Osteoblast (primary cell): ENCODE data around the gene PTDSS2. TPM values are rescaled to one million over a fixed set of nuclear protein-coding genes. Genes with fewer than 3 reads are reported as not detected.

Experiments used
- DNase-seq: peaks from one replicate; pipeline ENCODE4 v3.0.0; 2011; ENCODE audit warnings: low spot score, mixed read lengths; ENCODE audit not compliant: insufficient read length; ENCODE audit errors: missing footprints
- H2AFZ ChIP-seq: 2 replicates; pipeline ENCODE4 v1.6.0; 2011; ENCODE audit warnings: mild to moderate bottlenecking, low read length
- H3K27ac ChIP-seq: 2 replicates; pipeline ENCODE4 v1.5.1; 2011; ENCODE audit warnings: mild to moderate bottlenecking, low read depth, low read length, moderate library complexity
- H3K27me3 ChIP-seq: 2 replicates; pipeline ENCODE4 v1.6.0; 2012; ENCODE audit warnings: mild to moderate bottlenecking, control low read depth, inconsistent platforms, low read length, moderate library complexity; ENCODE audit not compliant: insufficient read depth
- H3K36me3 ChIP-seq: 2 replicates; pipeline ENCODE4 v1.5.1; 2011; ENCODE audit warnings: mild to moderate bottlenecking, low read length, control low read depth, moderate library complexity; ENCODE audit not compliant: insufficient read depth
- H3K4me1 ChIP-seq: 2 replicates; pipeline ENCODE4 v1.5.1; 2011; ENCODE audit warnings: mild to moderate bottlenecking, low read length, control low read depth, moderate library complexity; ENCODE audit not compliant: insufficient read depth
- H3K4me2 ChIP-seq: 2 replicates; pipeline ENCODE4 v1.6.0; 2011; ENCODE audit warnings: mild to moderate bottlenecking, low read length; ENCODE audit not compliant: insufficient read depth
- H3K4me3 ChIP-seq: fragments of 200-600 bp; sonication (generic); 3 replicates; pipeline ENCODE4 v1.5.1; 2012; ENCODE audit warnings: mild to moderate bottlenecking, low read length, inconsistent platforms; ENCODE audit not compliant: insufficient read depth
- H3K79me2 ChIP-seq: 2 replicates; pipeline ENCODE4 v1.6.0; 2012; ENCODE audit warnings: mild to moderate bottlenecking, low read length, control low read depth, inconsistent platforms; ENCODE audit not compliant: insufficient read depth
- H3K9me3 ChIP-seq: 2 replicates; pipeline ENCODE4 v1.5.1; 2011; ENCODE audit warnings: low read depth, low read length, control low read depth
- H4K20me1 ChIP-seq: 2 replicates; pipeline ENCODE4 v1.6.0; 2012; ENCODE audit warnings: mild to moderate bottlenecking, low read length, control low read depth; ENCODE audit not compliant: insufficient read depth
- CTCF ChIP-seq: IDR thresholded peaks from 2 replicates; pipeline ENCODE4 v1.5.1; 2011; ENCODE audit warnings: mild to moderate bottlenecking, low read depth, low read length, moderate library complexity; ENCODE audit errors: extremely low read depth
- total RNA-seq: library from RNA; depleted of rRNA; stranded (reverse); fragments of >200 nt; gene quantifications from 2 replicates; pipeline ENCODE4 v1.2.3, GENCODE V29; 2012

PTDSS2 gene
- total RNA-seq, 1 donor = 36.2 TPM

GRCh38 chr11:512761-513595, 62.9 kb downstream of the PTDSS2 start:
- Histone ChIP-seq H3K36me3 (peaks cover 23% of the 10 kb centered on the region), H3K79me2 (peaks cover 12% of the 10 kb centered on the region), H3K27ac (no peak overlapping the region), H3K9me3 (peaks cover 4% of the 10 kb centered on the region), H3K4me1 (peaks cover 1% of the 10 kb centered on the region), H3K27me3 (no peaks in the 10 kb centered on the region), H2AFZ (no peak overlapping the region), H3K4me3 (no peak overlapping the region), H4K20me1 (peaks cover 2% of the 10 kb centered on the region), H3K4me2 (no peak overlapping the region)
- peak; percentile 2 for DNase-seq
- TF ChIP-seq CTCF = no peak

GRCh38 chr11:514606-515005, 64.5 kb downstream of the PTDSS2 start:
- H3K36me3 ChIP-seq = peaks cover 18% of the 10 kb centered on the region
- H3K9me3 ChIP-seq = peaks cover 4% of the 10 kb centered on the region
- no peaks in the 10 kb centered on the region for H3K4me1 ChIP-seq
- peaks cover 2% of the 10 kb centered on the region for H3K79me2 ChIP-seq
- no peak overlapping the region for H3K4me2 ChIP-seq
- no peaks in the 10 kb centered on the region for H3K27me3 ChIP-seq
- H4K20me1 ChIP-seq = no peaks in the 10 kb centered on the region
- peak; percentile 44 for DNase-seq
- H2AFZ ChIP-seq = no peak overlapping the region
- no peak for TF ChIP-seq CTCF
- no peak overlapping the region for H3K4me3 ChIP-seq
- H3K27ac ChIP-seq = no peak overlapping the region

GRCh38 chr11:515131-515530, 65.1 kb downstream of the PTDSS2 start:
- H3K36me3 ChIP-seq = peaks cover 14% of the 10 kb centered on the region

More at GRCh38 chr11:515131-515530, 65.1 kb downstream of the PTDSS2 start:
- peak; percentile 87 for DNase-seq
- H3K79me2 ChIP-seq = no peaks in the 10 kb centered on the region
- peaks cover 4% of the 10 kb centered on the region for H3K9me3 ChIP-seq
- no peaks in the 10 kb centered on the region for H3K4me1 ChIP-seq
- H3K4me2 ChIP-seq = no peak overlapping the region
- no peaks in the 10 kb centered on the region for H4K20me1 ChIP-seq
- H3K27me3 ChIP-seq = no peaks in the 10 kb centered on the region
- no peak overlapping the region for H3K4me3 ChIP-seq
- H2AFZ ChIP-seq = no peak overlapping the region
- no peak overlapping the region for H3K27ac ChIP-seq
- TF ChIP-seq CTCF = no peak
